ENCODE measurements around the gene STAB1. TPM values are rescaled to one million over a fixed set of nuclear protein-coding genes. Genes with fewer than 3 reads are reported as not detected.

STAB1 gene
- total and polyA plus RNA-seq, 10 of the 15 experiments (the other 5 are each of a cell fraction or from before 2014, with no cell fraction given): 0.46 TPM; not detected in 9

DNA sequence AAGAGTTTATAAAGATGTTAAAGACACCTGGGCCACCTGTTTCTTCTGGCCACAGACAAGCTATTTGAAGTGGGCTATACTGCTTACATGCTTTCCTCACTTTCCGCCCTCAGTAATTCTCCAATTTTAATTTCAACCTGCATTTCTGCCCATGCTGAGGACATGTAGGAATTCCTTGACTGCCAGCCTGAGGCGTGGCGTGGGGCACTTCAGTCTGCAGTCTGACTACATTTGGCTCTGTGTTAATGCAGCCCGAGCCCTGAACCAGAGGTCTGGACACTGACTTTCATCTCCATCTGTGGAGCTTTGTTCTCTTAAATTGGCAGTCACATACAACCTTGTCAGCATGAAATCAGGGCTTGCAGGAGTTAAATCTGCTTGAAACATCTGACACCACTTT is 49.8 kb downstream of the STAB1 start (continued):
- no peak for TF ChIP-seq HSF1 (IDR thresholded peaks at IDR 0.05; ENCODE audit: low read depth, low read length)
- no peak for TF ChIP-seq SPI1 (IDR thresholded peaks at IDR 0.05; ENCODE audit: borderline replicate concordance, insufficient read depth, low read depth, low read length)
- TF ChIP-seq TCF7 (IDR thresholded peaks at IDR 0.05; ENCODE audit: borderline replicate concordance): no peak
- TF ChIP-seq SREBF1 (IDR thresholded peaks at IDR 0.05; ENCODE audit: low read length): no peak
- TF ChIP-seq, protein P1, sequence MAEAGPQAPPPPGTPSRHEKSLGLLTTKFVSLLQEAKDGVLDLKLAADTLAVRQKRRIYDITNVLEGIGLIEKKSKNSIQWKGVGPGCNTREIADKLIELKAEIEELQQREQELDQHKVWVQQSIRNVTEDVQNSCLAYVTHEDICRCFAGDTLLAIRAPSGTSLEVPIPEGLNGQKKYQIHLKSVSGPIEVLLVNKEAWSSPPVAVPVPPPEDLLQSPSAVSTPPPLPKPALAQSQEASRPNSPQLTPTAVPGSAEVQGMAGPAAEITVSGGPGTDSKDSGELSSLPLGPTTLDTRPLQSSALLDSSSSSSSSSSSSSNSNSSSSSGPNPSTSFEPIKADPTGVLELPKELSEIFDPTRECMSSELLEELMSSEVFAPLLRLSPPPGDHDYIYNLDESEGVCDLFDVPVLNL (IDR thresholded peaks at IDR 0.05; ENCODE audit: low read depth, low read length): no peak
- TF ChIP-seq, protein P2, sequence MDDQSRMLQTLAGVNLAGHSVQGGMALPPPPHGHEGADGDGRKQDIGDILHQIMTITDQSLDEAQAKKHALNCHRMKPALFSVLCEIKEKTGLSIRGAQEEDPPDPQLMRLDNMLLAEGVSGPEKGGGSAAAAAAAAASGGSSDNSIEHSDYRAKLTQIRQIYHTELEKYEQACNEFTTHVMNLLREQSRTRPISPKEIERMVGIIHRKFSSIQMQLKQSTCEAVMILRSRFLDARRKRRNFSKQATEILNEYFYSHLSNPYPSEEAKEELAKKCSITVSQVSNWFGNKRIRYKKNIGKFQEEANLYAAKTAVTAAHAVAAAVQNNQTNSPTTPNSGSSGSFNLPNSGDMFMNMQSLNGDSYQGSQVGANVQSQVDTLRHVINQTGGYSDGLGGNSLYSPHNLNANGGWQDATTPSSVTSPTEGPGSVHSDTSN (IDR thresholded peaks at IDR 0.05; ENCODE audit: insufficient replicate concordance, low read depth, low read length): no peak
- TF ChIP-seq RCOR1 (conservative IDR thresholded peaks at IDR 0.05; ENCODE audit: low read depth, low read length): no peak
- no peak for TF ChIP-seq ATF7 (IDR thresholded peaks at IDR 0.05; ENCODE audit: low read depth)
- TF ChIP-seq BMI1 (IDR thresholded peaks at IDR 0.05; ENCODE audit: borderline replicate concordance): no peak

All from GM12878 (cell line).